CD14-positive monocyte (primary cell): ENCODE measurements around the gene ROR1. TPM values are rescaled to one million over a fixed set of nuclear protein-coding genes. Genes with fewer than 3 reads are reported as not detected.

Experiments used
- DNase-seq, 3 donors: peaks; one replicate each; pipeline ENCODE4 v3.0.0-alpha.2; 2011 to 2022
- H2AFZ ChIP-seq: 2 replicates; pipeline ENCODE4 v1.6.0; 2012; ENCODE audit warnings: mild to moderate bottlenecking, low read depth, low read length, inconsistent platforms; ENCODE audit not compliant: insufficient read depth, poor library complexity, severe bottlenecking
- H3K27ac ChIP-seq, 2 donors: 1 replicate in 1 of 2; 2 replicates in 1 of 2; pipeline ENCODE4 v1.5.1; 2012 to 2013; ENCODE audit warnings: low read length in 2 of 2, control low read depth in 1 of 2, inconsistent platforms in 1 of 2, low read depth in 1 of 2, mild to moderate bottlenecking in 1 of 2
- H3K27me3 ChIP-seq, 2 donors: one replicate each; pipeline versions ENCODE4 v1.6.0 to v1.6.1; 2011 to 2013; ENCODE audit warnings: low read length in 2 of 2; ENCODE audit not compliant: control insufficient read depth in 2 of 2, insufficient read depth in 2 of 2
- H3K36me3 ChIP-seq, 2 donors: replicated peaks in 1 of 2; 1 replicate in 1 of 2; 2 replicates in 1 of 2; pipeline versions ENCODE4 v1.5.1 to v1.6.1; 2012 to 2013; ENCODE audit warnings: low read length in 2 of 2, control low read depth in 1 of 2, inconsistent platforms in 1 of 2, mild to moderate bottlenecking in 1 of 2; ENCODE audit not compliant: insufficient read depth in 2 of 2, control insufficient read depth in 1 of 2
- H3K4me1 ChIP-seq, 2 donors: 1 replicate in 1 of 2; 2 replicates in 1 of 2; pipeline versions ENCODE4 v1.5.1 to v1.6.1; 2012 to 2013; ENCODE audit warnings: low read length in 2 of 2, control low read depth in 1 of 2, inconsistent platforms in 1 of 2, mild to moderate bottlenecking in 1 of 2, moderate library complexity in 1 of 2; ENCODE audit not compliant: insufficient read depth in 2 of 2, control insufficient read depth in 1 of 2
- H3K4me2 ChIP-seq: replicated peaks from 2 replicates; pipeline ENCODE3; 2012; ENCODE audit warnings: low read length, moderate library complexity, mild to moderate bottlenecking; ENCODE audit not compliant: poor library complexity, severe bottlenecking; ENCODE audit errors: extremely low read depth
- H3K4me3 ChIP-seq, 3 experiments: fragments of 200-600 bp in 1 of 3; sonication (generic) in 1 of 3; replicated peaks in 1 of 3; 1 replicate in 2 of 3; 2 replicates in 1 of 3; pipeline ENCODE4 v1.5.1; 2011 to 2013; ENCODE audit warnings: low read length in 3 of 3, mild to moderate bottlenecking in 3 of 3, control low read depth in 2 of 3, low read depth in 2 of 3, inconsistent platforms in 1 of 3, moderate library complexity in 1 of 3
- H3K79me2 ChIP-seq: 2 replicates; pipeline ENCODE4 v1.6.0; 2012; ENCODE audit warnings: mild to moderate bottlenecking, control low read depth, inconsistent platforms, low read length, moderate library complexity; ENCODE audit not compliant: insufficient read depth
- H3K9ac ChIP-seq: 2 replicates; pipeline ENCODE4 v1.6.0; 2017; ENCODE audit warnings: low read length, mild to moderate bottlenecking; ENCODE audit not compliant: insufficient read depth, poor library complexity, severe bottlenecking
- H3K9me3 ChIP-seq, 2 donors: replicated peaks in 1 of 2; 1 replicate in 1 of 2; 2 replicates in 1 of 2; pipeline versions ENCODE4 v1.5.1 to v1.6.1; 2012 to 2013; ENCODE audit warnings: low read length in 2 of 2, control low read depth in 1 of 2; ENCODE audit not compliant: control insufficient read depth in 1 of 2, insufficient read depth in 1 of 2
- H4K20me1 ChIP-seq: 2 replicates; pipeline ENCODE4 v1.6.0; 2012; ENCODE audit warnings: mild to moderate bottlenecking, low read length, control low read depth, moderate library complexity; ENCODE audit not compliant: insufficient read depth
- H3K27ac Mint-ChIP-seq, 7 donors: one replicate each; pipeline ENCODE4 v1.8.0; 2020; ENCODE audit warnings: mild to moderate bottlenecking in 7 of 7, mixed read lengths in 7 of 7, moderate library complexity in 6 of 7, inconsistent platforms in 2 of 7
- H3K27me3 Mint-ChIP-seq, 3 donors: one replicate each; pipeline ENCODE4 v1.8.0; 2021 to 2022; ENCODE audit warnings: low read depth in 3 of 3, mild to moderate bottlenecking in 3 of 3, mixed read lengths in 3 of 3, moderate library complexity in 3 of 3, inconsistent platforms in 1 of 3
- H3K36me3 Mint-ChIP-seq, 2 donors: one replicate each; pipeline ENCODE4 v1.8.0; 2020; ENCODE audit warnings: mixed read lengths in 2 of 2, inconsistent platforms in 1 of 2, mild to moderate bottlenecking in 1 of 2
- H3K4me1 Mint-ChIP-seq: one replicate; pipeline ENCODE4 v1.8.0; 2020; ENCODE audit warnings: mild to moderate bottlenecking, mixed read lengths
- H3K4me3 Mint-ChIP-seq, 2 donors: one replicate each; pipeline ENCODE4 v1.8.0; 2020; ENCODE audit warnings: mild to moderate bottlenecking in 2 of 2, mixed read lengths in 2 of 2, moderate library complexity in 1 of 2
- H3K9me3 Mint-ChIP-seq, 7 donors: one replicate each; pipeline ENCODE4 v1.8.0; 2020 to 2022; ENCODE audit warnings: mixed read lengths in 7 of 7, mild to moderate bottlenecking in 6 of 7, moderate library complexity in 6 of 7, inconsistent platforms in 2 of 7
- WGBS: methylation state at CpG from one replicate; pipeline ENCODE4 v1.1.5; 2013; ENCODE audit warnings: missing lambda C conversion rate; ENCODE audit not compliant: insufficient coverage; 5-methylcytosine and 5-hydroxymethylcytosine counted together
- intact Hi-C, 2 donors: fragments of 100-400 bp; cut with micrococcal nuclease; formaldehyde crosslinking; loops; one replicate each; pipeline versions ENCODE4 v1.15.0 to v1.15.1; 2023
- polyA plus RNA-seq, 3 donors: library from polyadenylated mRNA; depleted of rRNA in 1 of 3; unstranded in 2 of 3; stranded (reverse) in 1 of 3; fragments of 300-500 nt in 2 of 3; fragments of >200 nt in 1 of 3; fragmentation: Illumina TruSeq in 2 of 3; gene quantifications; 1 replicate in 2 of 3; 2 replicates in 1 of 3; pipeline ENCODE4 v1.2.3, GENCODE V29; 2012 to 2021
- TF ChIP-seq, protein P1 (sequence below): fragments of 200-600 bp; IDR thresholded peaks from one replicate; pipeline ENCODE4 v1.8.0; 2022; ENCODE audit warnings: antibody characterized with exemption, mild to moderate bottlenecking

The ROR1 gene
- polyA plus RNA-seq, 3 donors = not detected

DNA sequence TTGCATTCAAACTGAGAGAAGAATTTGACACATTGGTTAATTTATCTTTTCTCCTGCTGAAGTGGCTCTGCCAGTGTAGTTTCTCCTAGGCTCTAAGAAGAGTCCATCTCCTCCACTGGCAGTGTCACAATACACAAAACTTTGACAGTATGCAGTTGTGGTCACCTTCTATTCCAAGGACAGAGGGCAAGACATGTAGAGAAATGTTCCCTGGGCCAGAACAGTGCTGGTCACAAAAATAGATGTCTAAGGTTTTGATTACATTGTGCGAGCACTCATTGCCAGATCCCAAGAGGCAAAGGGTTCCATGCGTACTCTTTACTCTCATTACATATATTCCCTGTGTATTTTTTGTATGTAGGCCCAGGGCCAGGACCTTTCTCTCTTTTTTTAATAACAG is 281.5 kb downstream of the ROR1 start:
- H3K4me3 Mint-ChIP-seq = no peak overlapping the region
- no peaks in the 10 kb centered on the region for H3K27me3 ChIP-seq
- H3K79me2 ChIP-seq = no peaks in the 10 kb centered on the region
- H3K9me3 Mint-ChIP-seq = peaks cover 0 to 6% (median 4%) of the 10 kb centered on the region in 7 donors
- H3K4me2 ChIP-seq = no peak overlapping the region
- no peaks in the 10 kb centered on the region for H3K4me1 Mint-ChIP-seq
- no peaks in the 10 kb centered on the region for H3K4me1 ChIP-seq
- no peak overlapping the region for H3K4me3 ChIP-seq
- TF ChIP-seq, protein P1, sequence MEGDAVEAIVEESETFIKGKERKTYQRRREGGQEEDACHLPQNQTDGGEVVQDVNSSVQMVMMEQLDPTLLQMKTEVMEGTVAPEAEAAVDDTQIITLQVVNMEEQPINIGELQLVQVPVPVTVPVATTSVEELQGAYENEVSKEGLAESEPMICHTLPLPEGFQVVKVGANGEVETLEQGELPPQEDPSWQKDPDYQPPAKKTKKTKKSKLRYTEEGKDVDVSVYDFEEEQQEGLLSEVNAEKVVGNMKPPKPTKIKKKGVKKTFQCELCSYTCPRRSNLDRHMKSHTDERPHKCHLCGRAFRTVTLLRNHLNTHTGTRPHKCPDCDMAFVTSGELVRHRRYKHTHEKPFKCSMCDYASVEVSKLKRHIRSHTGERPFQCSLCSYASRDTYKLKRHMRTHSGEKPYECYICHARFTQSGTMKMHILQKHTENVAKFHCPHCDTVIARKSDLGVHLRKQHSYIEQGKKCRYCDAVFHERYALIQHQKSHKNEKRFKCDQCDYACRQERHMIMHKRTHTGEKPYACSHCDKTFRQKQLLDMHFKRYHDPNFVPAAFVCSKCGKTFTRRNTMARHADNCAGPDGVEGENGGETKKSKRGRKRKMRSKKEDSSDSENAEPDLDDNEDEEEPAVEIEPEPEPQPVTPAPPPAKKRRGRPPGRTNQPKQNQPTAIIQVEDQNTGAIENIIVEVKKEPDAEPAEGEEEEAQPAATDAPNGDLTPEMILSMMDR = no peak
- no peak overlapping the region for H3K9ac ChIP-seq
- no peak overlapping the region for H3K27ac Mint-ChIP-seq
- intact Hi-C loops = no loop called here
- no peaks in the 10 kb centered on the region for H4K20me1 ChIP-seq
- no peak for DNase-seq
- H3K36me3 ChIP-seq = no peaks in the 10 kb centered on the region
- H3K36me3 Mint-ChIP-seq = no peaks in the 10 kb centered on the region
- no peak overlapping the region for H3K27ac ChIP-seq
- H2AFZ ChIP-seq = no peak overlapping the region
- H3K27me3 Mint-ChIP-seq = no peaks in the 10 kb centered on the region
- no CpG with 5 or more reads among the region's 2 CpGs for WGBS
- no peaks in the 10 kb centered on the region for H3K9me3 ChIP-seq

DNA sequence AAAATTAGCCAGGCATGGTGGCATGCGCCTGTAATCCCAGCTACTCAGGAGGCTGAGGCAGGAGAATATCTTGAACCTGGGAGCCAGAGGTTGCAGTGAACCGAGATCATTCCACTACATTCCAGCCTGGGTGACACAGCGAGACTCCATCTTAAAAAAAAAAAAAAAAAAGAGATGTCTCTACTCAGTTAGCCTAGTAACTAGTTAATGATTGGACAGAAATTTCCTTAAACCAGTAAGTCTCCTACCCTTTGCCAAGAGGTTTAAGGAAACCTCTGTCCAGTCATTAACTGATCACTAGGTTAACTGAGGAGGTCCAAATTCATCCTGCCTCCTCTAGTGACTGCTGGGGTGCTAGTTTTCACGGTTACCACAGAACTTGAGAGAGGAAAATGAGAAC is 285.7 kb downstream of the ROR1 start:
- TF ChIP-seq, protein P1 = no peak
- Histone ChIP-seq H3K4me3 (no peak overlapping the region), H3K9me3 (no peaks in the 10 kb centered on the region), H3K27me3 (no peaks in the 10 kb centered on the region), H3K79me2 (no peaks in the 10 kb centered on the region), H3K36me3 (no peaks in the 10 kb centered on the region), H3K4me1 (no peaks in the 10 kb centered on the region), H4K20me1 (no peaks in the 10 kb centered on the region), H3K27ac (no peak overlapping the region), H2AFZ (no peak overlapping the region), H3K9ac (no peak overlapping the region), H3K4me2 (no peak overlapping the region)
- peaks cover 0 to 5% (median 1%) of the 10 kb centered on the region in 3 donors for H3K27me3 Mint-ChIP-seq
- no peak overlapping the region for H3K4me3 Mint-ChIP-seq
- no peaks in the 10 kb centered on the region for H3K4me1 Mint-ChIP-seq
- H3K36me3 Mint-ChIP-seq = no peaks in the 10 kb centered on the region
- peak overlapping the region in 1 of 7 donors; percentile 58 for H3K27ac Mint-ChIP-seq
- no CpG with 5 or more reads among the region's 4 CpGs for WGBS
- DNase-seq = no peak
- intact Hi-C loops = no loop called here
- H3K9me3 Mint-ChIP-seq = peaks cover 0 to 6% (median 3%) of the 10 kb centered on the region in 7 donors
